Panc1 (cell line): Measurements from ENCODE around the gene KIAA2012.

Experiments
- REST ChIP-seq, 2 experiments: IDR thresholded peaks; 2 replicates each; pipeline ENCODE4 v1.6.1; 2011 to 2012; ENCODE audit warnings: low read depth in 2 of 2, control low read depth in 1 of 2, low read length in 1 of 2, mild to moderate bottlenecking in 1 of 2, moderate library complexity in 1 of 2; ENCODE audit not compliant: insufficient read depth in 1 of 2
- SIN3A ChIP-seq: IDR thresholded peaks from 2 replicates; pipeline ENCODE4 v1.6.1; 2012; ENCODE audit warnings: low read depth, mild to moderate bottlenecking, low read length, moderate library complexity, borderline replicate concordance; ENCODE audit not compliant: insufficient read depth
- TF ChIP-seq, protein P1 (sequence below): fragments of 450-650 bp; IDR thresholded peaks from 2 replicates; pipeline ENCODE4 v1.5.1; 2017; ENCODE audit warnings: mild to moderate bottlenecking

- TF ChIP-seq, protein P1, sequence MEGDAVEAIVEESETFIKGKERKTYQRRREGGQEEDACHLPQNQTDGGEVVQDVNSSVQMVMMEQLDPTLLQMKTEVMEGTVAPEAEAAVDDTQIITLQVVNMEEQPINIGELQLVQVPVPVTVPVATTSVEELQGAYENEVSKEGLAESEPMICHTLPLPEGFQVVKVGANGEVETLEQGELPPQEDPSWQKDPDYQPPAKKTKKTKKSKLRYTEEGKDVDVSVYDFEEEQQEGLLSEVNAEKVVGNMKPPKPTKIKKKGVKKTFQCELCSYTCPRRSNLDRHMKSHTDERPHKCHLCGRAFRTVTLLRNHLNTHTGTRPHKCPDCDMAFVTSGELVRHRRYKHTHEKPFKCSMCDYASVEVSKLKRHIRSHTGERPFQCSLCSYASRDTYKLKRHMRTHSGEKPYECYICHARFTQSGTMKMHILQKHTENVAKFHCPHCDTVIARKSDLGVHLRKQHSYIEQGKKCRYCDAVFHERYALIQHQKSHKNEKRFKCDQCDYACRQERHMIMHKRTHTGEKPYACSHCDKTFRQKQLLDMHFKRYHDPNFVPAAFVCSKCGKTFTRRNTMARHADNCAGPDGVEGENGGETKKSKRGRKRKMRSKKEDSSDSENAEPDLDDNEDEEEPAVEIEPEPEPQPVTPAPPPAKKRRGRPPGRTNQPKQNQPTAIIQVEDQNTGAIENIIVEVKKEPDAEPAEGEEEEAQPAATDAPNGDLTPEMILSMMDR = no peak
- no peak for TF ChIP-seq REST (IDR thresholded peaks at IDR 0.05; ENCODE audit: insufficient read depth in 1 of 2, low read depth in 2 of 2, low read length in 1 of 2)
- TF ChIP-seq SIN3A = no peak
Observed at GRCh38 chr2:202204855-202205254, 131.8 kb downstream of the KIAA2012 start.
